GM21515 (cell line): Measurements from ENCODE around the gene GRHL3.

Experiments
- ATAC-seq: cut with Tn5 transposase; IDR thresholded peaks from one replicate; pipeline ENCODE4 v1.9.1; 2021; ENCODE audit not compliant: unreplicated experiment

Gene GRHL3

GRCh38 chr1:24340770-24341169 is 21.6 kb downstream of the GRHL3 start:
- no peak for ATAC-seq

GRCh38 chr1:24341260-24341659 is 22.1 kb downstream of the GRHL3 start:
- no peak for ATAC-seq

GRCh38 chr1:24343412-24344089 is 24.4 kb downstream of the GRHL3 start:
- ATAC-seq = no peak

- no peak for ATAC-seq
Observed at GRCh38 chr1:24344090-24344742, 25.1 kb downstream of the GRHL3 start.

GRCh38 chr1:24345334-24345733 is 26.2 kb downstream of the GRHL3 start:
- ATAC-seq = no peak

GRCh38 chr1:24347159-24347934 is 28.2 kb downstream of the GRHL3 start:
- ATAC-seq = no peak

- no peak for ATAC-seq
Observed at GRCh38 chr1:24348196-24348595, 29.0 kb downstream of the GRHL3 start.

- ATAC-seq = no peak
Observed at GRCh38 chr1:24349891-24350290, 30.7 kb downstream of the GRHL3 start.

GRCh38 chr1:24351247-24351646 is 32.1 kb downstream of the GRHL3 start:
- no peak for ATAC-seq

- ATAC-seq = no peak
Observed at GRCh38 chr1:24351918-24352627, 32.9 kb downstream of the GRHL3 start.

- no peak for ATAC-seq
Observed at GRCh38 chr1:24353292-24353891, 34.2 kb downstream of the GRHL3 start.

- no peak for ATAC-seq
Observed at GRCh38 chr1:24355466-24355865, 36.3 kb downstream of the GRHL3 start.

- no peak for ATAC-seq
Observed at GRCh38 chr1:24357038-24357437, 37.9 kb downstream of the GRHL3 start.

- ATAC-seq = no peak
Observed at GRCh38 chr1:24360681-24361080, 41.5 kb downstream of the GRHL3 start.

GRCh38 chr1:24361811-24362210 is 42.7 kb downstream of the GRHL3 start:
- ATAC-seq = no peak

GRCh38 chr1:24362396-24362795 is 43.2 kb downstream of the GRHL3 start:
- no peak for ATAC-seq

GRCh38 chr1:24362982-24363614 is 43.9 kb downstream of the GRHL3 start:
- no peak for ATAC-seq

GRCh38 chr1:24363994-24364393 is 44.8 kb downstream of the GRHL3 start:
- ATAC-seq = no peak

- ATAC-seq = no peak
Observed at GRCh38 chr1:24364605-24364974, 45.4 kb downstream of the GRHL3 start.

- ATAC-seq = no peak
Observed at GRCh38 chr1:24364975-24365678, 46.0 kb downstream of the GRHL3 start.
